Upper lobe of left lung (tissue), 4 donors: ENCODE data around the gene ALKBH4.

ENCODE experiments used
- CTCF ChIP-seq, 6 experiments: fragments of 450-650 bp in 4 of 6; fragments of 200-600 bp in 2 of 6; sonication (generic) in 2 of 6; IDR thresholded peaks; one replicate each; pipeline ENCODE4 v1.5.1; 2016 to 2019; ENCODE audit warnings: antibody characterized with exemption in 6 of 6
- POLR2A ChIP-seq, 4 donors: fragments of 450-650 bp; IDR thresholded peaks; one replicate each; pipeline ENCODE4 v1.5.1; 2016 to 2017; ENCODE audit warnings: antibody characterized with exemption in 4 of 4, mild to moderate bottlenecking in 2 of 4
- POLR2AphosphoS5 ChIP-seq, 2 donors: sonication (generic); formaldehyde crosslinking; IDR thresholded peaks; one replicate each; pipeline ENCODE4 v1.5.1; 2017; ENCODE audit warnings: antibody characterized with exemption in 2 of 2

GRCh38 chr7:102427019-102427405 lies 37.7 kb downstream of the ALKBH4 start:
- no peak for TF ChIP-seq POLR2AphosphoS5 (IDR thresholded peaks at IDR 0.05)
- TF ChIP-seq CTCF (IDR thresholded peaks at IDR 0.05), result no peak
- no peak for TF ChIP-seq POLR2A (IDR thresholded peaks at IDR 0.05)
